Glomerular visceral epithelial cell (primary cell): ENCODE results near the gene FILIP1L.

Experiments used
- DNase-seq: peaks from one replicate; pipeline ENCODE4 v3.0.0-alpha.2; 2016; ENCODE audit errors: extremely low spot score

The FILIP1L gene

DNA sequence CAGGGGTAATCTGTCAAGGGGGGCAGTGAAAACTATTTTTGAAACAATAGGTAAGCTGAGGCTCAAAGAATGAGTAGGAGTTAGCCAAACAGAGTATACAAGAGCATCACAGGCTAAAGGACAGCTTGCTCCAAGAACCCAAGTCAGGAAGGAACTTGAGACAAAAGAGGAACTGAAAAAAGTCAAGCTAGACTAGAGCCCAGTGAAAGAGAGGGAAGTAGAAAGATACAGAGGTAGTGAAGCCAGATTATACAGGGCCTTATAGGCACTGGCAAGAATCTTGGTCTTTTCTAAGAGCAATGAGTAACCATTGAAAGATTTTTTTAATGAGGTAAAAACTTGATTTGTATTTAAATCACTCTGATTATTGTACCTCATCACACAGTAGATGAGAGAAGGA is 69.9 kb downstream of the FILIP1L start:
- no peak for DNase-seq

GRCh38 chr3:100043271-100043670 is 71.0 kb downstream of the FILIP1L start:
- DNase-seq: no peak

DNA sequence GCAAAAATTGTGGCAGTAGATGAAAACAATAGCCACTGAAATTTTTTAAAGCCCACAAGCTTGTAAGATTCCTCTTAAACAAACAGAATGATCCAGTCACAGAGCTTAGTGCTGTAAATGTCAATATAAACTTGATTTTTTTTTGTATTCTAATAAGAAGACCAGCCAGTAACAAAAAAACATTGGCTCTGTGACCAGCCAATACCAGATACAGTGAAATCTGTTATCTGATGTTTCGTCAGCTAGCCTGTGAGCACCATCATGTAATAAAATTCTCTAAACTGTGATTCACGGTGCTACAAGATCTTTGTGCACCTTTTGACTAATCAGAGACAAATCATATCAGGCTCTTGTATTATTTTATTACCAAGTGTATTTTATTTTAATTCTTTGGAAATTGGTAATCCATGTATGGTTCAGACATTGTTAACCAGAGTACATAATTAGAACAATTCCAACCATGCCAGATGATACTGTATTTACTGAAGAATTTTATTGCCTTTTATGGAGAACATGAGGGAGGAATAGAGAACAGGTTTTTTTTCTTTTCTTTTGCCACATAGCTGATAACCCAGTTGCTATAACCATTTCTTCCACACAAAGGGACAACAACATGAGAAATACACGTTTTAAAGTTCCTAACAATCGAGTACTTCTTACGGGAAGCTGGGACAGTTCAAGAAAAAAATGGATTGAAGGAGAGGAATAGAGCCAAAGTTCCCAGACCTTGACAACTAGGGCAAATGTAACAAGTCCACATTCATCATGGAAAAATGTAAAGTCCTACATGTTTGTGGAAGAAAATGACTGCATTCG is 71.9 kb downstream of the FILIP1L start:
- peak; percentile 40 for DNase-seq

DNA sequence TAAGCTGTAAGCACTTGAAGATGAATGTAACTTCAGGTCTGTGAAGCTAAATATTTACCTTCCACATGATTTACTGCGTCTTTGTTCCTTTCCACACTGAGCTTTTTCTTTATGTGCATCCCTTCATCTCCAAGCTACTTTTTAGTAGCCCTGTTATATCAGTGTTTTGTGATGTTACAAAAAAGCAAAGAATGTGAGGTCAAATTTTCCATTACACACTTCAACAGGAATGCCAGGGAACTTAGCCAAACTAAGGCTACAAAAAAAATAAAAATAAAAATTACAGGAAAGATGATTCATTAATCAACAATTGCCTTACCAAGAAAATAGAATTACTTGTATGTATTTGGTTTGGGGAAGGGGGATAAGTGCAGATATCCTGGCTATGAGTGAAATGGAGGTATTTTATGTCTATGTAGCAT is 73.0 kb downstream of the FILIP1L start:
- DNase-seq: peak; percentile 86

DNA sequence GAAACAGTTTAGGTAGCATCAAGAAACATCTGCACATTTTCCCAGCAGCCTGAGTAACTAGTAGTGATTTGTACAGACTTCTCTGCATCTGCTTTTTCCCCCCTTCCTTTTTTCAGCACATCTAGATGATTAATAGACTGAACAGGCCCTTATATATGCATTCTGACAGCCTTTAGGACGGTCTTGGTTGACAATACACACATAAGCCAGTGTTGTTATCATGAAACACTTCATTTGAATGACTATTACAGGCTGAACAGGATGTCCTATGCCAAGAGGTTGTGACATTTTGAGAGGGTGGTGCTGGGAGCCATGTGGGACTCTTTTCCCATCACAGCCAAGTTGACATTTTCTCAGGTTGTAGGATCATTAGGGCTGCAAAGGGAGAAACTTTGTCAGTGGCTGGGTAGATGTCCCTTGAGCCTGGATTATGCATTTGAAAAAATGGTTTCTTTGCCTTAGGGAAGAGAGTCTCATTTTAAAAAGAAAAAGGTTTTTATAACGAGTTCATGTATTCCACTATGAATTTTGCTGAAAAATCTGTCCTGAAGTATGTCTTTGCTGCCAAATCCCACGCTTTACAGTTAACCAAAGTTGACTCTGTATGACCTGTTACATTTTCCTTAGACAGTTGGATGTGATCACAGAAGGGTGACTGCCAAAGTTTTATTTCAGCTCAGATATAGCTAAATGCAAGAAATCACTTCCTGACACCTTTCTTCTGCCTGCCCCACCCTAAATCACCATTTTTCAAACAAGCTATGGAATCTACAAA is 73.7 kb downstream of the FILIP1L start:
- DNase-seq: no peak

DNA sequence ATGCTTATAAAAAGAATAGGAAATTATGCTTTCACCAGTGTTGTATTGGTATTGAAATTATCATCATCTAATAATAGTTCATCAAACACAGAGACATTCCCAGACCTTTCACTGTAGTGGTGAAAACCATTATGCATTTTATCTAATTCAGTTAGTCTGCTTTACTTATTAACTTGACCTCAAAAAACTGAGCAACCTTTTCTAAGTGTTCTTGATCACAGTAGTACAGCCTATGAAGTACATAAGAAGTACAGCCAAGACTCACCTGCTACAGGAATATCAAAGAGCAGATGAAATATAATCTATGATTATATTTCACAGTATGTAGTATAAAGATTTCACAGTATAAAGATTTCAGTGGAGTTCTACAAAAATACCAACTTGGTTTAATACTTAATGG is 75.2 kb downstream of the FILIP1L start:
- no peak for DNase-seq

- DNase-seq: no peak
Measured at GRCh38 chr3:100033903-100034471, 80.3 kb downstream of the FILIP1L start.

- DNase-seq: peak; percentile 72
Measured at GRCh38 chr3:100033184-100033583, 81.1 kb downstream of the FILIP1L start.

- DNase-seq: peak; percentile 72
Measured at GRCh38 chr3:100032243-100032642, 82.1 kb downstream of the FILIP1L start.

DNA sequence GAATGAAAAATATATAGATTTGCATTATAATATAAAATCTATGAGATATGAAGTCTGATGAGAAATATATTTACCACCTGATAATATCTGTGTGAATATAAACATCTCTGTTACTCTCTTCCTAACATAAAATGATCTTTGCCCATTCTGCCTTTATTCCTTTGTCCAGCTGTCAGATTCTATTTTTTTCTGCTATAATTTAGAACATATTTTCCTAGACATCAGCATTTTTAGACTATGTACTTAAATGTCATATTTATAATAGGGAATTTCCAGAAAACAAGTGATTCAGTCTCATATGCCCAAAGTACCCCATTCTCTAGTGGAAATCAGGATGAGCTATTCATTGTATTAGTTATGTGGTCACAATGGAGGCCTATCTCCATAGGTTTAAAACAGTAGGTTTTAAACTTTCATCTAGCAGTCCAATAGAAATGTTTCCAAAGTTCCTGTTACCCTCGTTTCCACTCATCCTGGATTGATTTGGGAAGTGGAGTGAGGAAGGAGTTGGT is 83.3 kb downstream of the FILIP1L start:
- no peak for DNase-seq

GRCh38 chr3:100030346-100030745 is 84.0 kb downstream of the FILIP1L start:
- peak; percentile 36 for DNase-seq

DNA sequence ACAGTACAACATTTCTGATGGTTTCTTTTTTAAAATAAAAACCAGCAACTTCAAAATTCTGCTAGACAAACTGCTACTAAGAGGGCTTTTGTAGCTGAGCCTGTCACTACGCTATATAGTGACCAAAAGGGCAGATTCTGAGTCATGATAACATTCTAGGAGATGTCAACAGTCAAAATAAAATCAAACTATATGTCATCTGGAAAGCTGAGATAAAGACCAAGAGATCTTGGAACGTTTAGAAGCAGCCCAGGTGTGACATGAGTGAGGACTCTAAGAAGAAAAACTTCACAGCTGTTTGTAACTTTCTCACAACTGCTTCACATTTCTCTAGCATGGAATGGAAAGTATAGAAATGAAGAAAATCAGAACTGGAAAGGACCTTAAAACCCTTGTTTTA is 84.6 kb downstream of the FILIP1L start:
- DNase-seq: no peak

DNA sequence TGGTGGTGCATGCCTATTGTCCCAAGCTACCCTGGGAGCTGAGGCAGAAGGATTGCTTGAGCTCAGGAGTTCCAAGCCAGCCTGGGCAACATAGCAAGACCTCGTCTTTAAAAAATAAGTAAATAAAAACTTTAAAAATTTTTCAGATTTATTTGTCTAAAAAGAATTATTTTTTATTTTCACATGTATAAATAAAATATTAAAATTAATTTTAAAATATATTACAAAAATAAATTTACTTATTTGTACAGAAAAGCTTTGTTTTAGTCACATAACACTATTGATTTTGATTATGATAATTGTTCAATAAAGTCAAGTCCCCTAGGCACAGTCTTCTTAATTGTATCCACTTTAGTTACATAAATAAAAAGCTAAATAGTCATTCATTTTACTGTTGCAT is 85.2 kb downstream of the FILIP1L start:
- DNase-seq: no peak

- no peak for DNase-seq
Measured at GRCh38 chr3:100027321-100027720, 87.0 kb downstream of the FILIP1L start.

- DNase-seq: peak; percentile 22
Measured at GRCh38 chr3:100024520-100025303, 89.6 kb downstream of the FILIP1L start.

- no peak for DNase-seq
Measured at GRCh38 chr3:100023595-100023994, 90.7 kb downstream of the FILIP1L start.

DNA sequence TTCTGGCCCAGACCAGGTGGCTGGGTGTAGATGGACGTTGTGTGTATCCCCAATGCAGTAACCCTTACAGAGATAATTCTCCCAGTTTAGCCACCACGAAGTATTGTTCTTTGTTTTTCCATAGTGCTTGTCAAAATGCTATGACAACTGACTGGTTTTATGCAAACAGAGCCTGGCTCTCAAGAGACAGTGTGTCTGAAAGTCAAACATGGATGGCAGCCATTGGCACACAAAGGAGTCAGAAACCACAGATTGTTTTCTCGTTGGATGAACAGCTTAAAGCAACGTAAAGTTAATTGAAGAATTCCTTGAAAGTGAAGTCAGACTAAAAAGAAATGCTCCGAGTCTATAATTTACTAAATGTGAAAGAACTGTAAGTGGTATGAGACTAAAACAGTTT is 91.2 kb downstream of the FILIP1L start:
- DNase-seq: peak; percentile 94

DNA sequence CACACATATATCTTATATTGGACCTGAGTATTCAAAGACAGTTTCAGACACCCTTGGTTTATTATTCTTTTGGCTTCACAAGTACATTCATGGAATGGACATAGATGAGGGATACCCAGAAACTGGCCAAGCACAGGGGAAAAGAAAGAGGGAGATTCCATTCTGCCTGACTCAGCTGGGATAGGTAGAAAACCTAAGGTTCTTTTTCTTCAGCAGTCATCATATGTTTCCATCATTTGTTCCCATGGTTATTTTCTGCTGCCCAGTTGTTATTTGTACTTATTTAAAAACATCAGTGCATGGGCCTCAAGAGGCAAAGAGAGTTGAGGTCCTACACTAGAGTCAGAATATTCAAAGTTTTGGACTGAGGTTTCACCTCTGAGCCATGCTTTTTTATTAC is 91.8 kb downstream of the FILIP1L start:
- peak; percentile 39 for DNase-seq

- no peak for DNase-seq
Measured at GRCh38 chr3:100020876-100021644, 93.2 kb downstream of the FILIP1L start.

DNA sequence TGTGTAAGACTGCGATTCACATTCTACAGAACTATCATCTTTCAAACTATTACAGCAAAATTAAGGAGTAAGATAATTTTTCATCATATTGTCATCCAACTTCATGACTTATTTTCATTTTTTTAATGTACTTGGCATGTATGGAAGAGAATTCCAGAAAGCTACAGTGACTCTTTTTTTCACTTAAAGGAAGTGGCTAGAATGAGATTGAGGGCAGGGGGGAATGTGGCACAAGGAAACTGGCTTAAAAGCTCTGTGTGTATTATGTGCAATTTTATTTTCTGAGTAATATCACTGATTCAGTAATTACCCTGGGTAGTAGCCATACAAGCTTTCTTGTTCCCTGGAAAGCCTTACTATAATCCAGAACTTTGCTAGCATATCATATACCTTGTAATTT is 94.6 kb downstream of the FILIP1L start:
- DNase-seq: no peak

DNA sequence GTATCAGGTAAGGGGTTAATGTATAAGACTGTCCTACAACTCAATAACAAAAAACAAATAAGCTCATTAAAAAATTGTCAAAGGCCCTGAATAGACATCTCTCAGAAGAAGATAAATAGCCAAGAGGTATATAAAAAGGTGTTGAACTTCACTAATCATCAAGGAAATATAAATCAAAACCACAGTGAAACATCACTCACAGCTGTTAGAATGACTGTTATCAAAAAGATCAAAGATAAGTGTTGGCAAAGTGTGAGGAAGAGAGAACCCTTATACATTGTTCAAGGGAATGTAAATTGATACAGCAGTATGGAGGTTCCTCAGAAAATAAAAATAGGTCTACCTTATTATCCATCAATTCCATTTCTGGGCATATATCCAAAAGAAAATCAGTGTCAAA is 95.5 kb downstream of the FILIP1L start:
- DNase-seq: no peak
